Activated CD8-positive, alpha-beta memory T cell treated with anti-CD3 and anti-CD28 coated beads, Interleukin-2, amount 50 U/mL, for 24 hours (primary cell): Measurements from ENCODE around the gene ANKMY1.
"Not testable (repeated sequence)": the region's sequence is repeated elsewhere in the genome, so short reads cannot be mapped to it uniquely, and the experiment has no call there.

Experiments used
- DNase-seq: peaks from one replicate; pipeline ENCODE4 v3.0.0-alpha.2; 2020; ENCODE audit errors: extremely low read depth

The ANKMY1 gene

GRCh38 chr2:240569523-240569997 is 11.8 kb upstream of the ANKMY1 start:
- DNase-seq: no peak

- no peak for DNase-seq
Measured at GRCh38 chr2:240568678-240569522, 11.1 kb upstream of the ANKMY1 start.

GRCh38 chr2:240567872-240568677 is 10.3 kb upstream of the ANKMY1 start, which contains the start of gene RNPEPL1:
RNPEPL1 (plus strand) TSS chr2:240568484; CDS start chr2:240568587, 103 bp downstream.
- DNase-seq: no peak

- no peak for DNase-seq
Measured at GRCh38 chr2:240567137-240567871, 9.5 kb upstream of the ANKMY1 start.

- DNase-seq: peak; percentile 77
Measured at GRCh38 chr2:240566203-240567136, 8.7 kb upstream of the ANKMY1 start.

- DNase-seq: peak; percentile 85
Measured at GRCh38 chr2:240565333-240566202, 7.8 kb upstream of the ANKMY1 start.

GRCh38 chr2:240564561-240565332 is 7.0 kb upstream of the ANKMY1 start:
- no peak for DNase-seq

- DNase-seq: no peak
Measured at GRCh38 chr2:240563951-240564560, 6.3 kb upstream of the ANKMY1 start.

- not testable (repeated sequence) for DNase-seq
Measured at GRCh38 chr2:240563231-240563630, 5.4 kb upstream of the ANKMY1 start.

- no peak for DNase-seq
Measured at GRCh38 chr2:240561325-240561971, 3.7 kb upstream of the ANKMY1 start.

- DNase-seq: peak; percentile 99
Measured at GRCh38 chr2:240560480-240561324, 2.9 kb upstream of the ANKMY1 start.

- peak; percentile 73 for DNase-seq
Measured at GRCh38 chr2:240560084-240560479, 2.3 kb upstream of the ANKMY1 start, which contains the start of gene DUSP28. DUSP28 (plus strand) TSS chr2:240560357; CDS start chr2:240560685, 328 bp downstream.

- DNase-seq: no peak
Measured at GRCh38 chr2:240559286-240559685, 1.5 kb upstream of the ANKMY1 start.

- DNase-seq: no peak
Measured at GRCh38 chr2:240558236-240558761, 511 bp upstream of the ANKMY1 start.

- DNase-seq: no peak
Measured at GRCh38 chr2:240557101-240557751, 562 bp downstream of the ANKMY1 start.

- DNase-seq: no peak
Measured at GRCh38 chr2:240556553-240557100, 1.2 kb downstream of the ANKMY1 start.
